ENCODE data around the gene ZC3H11A. TPM values are rescaled to one million over a fixed set of nuclear protein-coding genes. Genes with fewer than 3 reads are reported as not detected.
A peak's percentile ranks its signal among the peaks of the same experiment; 100 is the strongest.
"Not testable (repeated sequence)": the region's sequence is repeated elsewhere in the genome, so short reads cannot be mapped to it uniquely, and the experiment has no call there.

Gene ZC3H11A
- total RNA-seq, 1 experiment from 2014 or later: 108 TPM

- DNase-seq (ENCODE audit: low read depth): no peak
These were observed 13.5 kb upstream of the ZC3H11A start for GRCh38 chr1:203781962-203782361.

DNA sequence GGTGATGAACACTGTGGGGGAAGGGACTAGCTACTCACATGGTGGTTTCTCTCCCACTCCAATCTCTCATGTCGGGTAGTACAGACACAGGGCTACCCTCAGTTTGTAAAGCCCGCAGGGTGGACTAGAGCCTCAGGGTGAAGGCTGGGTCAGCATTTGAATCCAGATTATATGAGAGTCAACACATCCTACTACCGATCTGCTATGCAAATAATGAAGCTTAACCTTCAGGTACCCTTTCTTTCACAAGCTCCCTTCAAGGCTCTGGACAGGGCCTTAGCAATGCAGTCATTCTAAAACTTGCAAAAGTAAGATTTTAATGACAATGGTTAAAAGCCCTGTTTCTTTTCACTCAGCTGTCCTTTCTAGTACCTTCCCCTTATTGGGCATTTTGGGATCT lies 5.5 kb upstream of the ZC3H11A start:
- DNase-seq (ENCODE audit: low read depth): no peak

DNA sequence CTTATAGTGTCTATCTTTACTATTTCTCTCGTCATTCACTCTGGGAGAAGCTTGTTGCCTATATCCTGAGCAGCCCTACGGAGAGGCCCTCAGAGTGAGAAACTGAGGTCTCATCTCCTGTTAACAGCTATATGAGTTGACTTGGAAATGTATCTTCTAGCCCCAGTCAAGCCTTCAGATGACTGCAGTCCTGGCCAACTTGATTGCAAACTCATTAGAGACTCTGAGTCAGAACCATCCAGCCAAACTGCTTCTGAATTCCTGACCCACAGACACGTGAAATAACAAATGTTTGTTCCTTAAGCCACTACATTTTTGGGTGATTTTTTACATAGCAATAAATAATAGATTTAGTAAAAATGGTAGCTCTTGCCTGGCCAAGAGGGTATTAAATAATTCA lies 3.9 kb upstream of the ZC3H11A start:
- no peak for DNase-seq (ENCODE audit: low read depth)

- no peak for DNase-seq (ENCODE audit: low read depth)
These were observed 2.9 kb upstream of the ZC3H11A start for GRCh38 chr1:203792486-203792885.

GRCh38 chr1:203793561-203793960 lies 1.9 kb upstream of the ZC3H11A start:
- DNase-seq (ENCODE audit: low read depth): not testable (repeated sequence)

DNA sequence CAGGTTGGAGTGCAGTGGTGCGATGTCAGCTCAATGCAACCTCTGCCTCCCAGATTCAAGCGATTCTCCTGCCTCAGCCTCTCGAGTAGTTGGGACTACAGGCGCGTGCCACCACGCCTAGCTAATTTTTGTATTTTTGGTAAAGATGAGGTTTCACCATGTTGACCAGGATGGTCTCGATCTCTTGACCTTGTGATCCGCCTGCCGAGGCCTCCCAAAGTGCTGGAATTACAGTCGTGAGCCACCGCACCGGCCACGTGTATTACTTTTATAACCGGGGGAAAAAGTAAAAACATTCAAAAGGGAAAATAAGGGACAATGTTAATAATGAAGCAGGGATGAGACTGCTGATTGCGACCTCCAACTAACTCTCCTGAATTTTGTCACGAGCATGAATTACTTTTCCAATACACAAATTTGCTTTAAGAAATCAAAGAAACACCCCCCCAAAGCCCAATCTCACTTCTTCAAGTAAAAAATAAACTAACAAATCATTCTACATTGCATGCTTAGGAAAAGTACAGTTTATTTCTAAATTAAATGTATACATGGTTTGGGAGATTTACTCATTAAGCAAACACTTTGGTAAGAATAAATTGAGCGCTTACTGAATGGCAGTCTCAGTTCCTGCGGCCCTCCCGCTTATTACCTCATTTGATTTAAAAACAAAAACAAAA lies 521 bp upstream of the ZC3H11A start:
- DNase-seq (ENCODE audit: low read depth): no peak

DNA sequence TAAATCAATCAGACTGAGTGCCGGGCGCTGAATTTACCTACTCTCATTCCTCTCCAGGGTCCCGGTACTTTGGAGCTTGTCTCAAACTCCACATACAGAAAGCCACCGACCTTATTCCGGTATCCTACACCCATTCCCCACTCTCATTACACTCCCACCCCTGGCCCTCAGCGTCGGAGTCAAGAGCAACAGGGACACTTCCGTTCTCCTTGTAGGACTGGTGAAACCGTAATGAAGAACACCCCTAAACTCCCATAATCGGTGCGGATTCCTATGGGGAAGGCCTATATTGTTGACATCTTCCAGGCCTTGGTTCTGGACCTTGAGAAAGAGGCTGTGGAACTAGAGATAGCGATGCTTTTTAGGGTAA lies 798 bp downstream of the ZC3H11A start:
- DNase-seq (ENCODE audit: low read depth): peak; percentile 56

- DNase-seq (ENCODE audit: low read depth): no peak
These were observed 1.8 kb downstream of the ZC3H11A start for GRCh38 chr1:203797216-203797615.

- DNase-seq (ENCODE audit: low read depth): peak; percentile 58
These were observed 2.7 kb downstream of the ZC3H11A start for GRCh38 chr1:203797948-203798655.

GRCh38 chr1:203799157-203799556 lies 3.7 kb downstream of the ZC3H11A start:
- no peak for DNase-seq (ENCODE audit: low read depth)

DNA sequence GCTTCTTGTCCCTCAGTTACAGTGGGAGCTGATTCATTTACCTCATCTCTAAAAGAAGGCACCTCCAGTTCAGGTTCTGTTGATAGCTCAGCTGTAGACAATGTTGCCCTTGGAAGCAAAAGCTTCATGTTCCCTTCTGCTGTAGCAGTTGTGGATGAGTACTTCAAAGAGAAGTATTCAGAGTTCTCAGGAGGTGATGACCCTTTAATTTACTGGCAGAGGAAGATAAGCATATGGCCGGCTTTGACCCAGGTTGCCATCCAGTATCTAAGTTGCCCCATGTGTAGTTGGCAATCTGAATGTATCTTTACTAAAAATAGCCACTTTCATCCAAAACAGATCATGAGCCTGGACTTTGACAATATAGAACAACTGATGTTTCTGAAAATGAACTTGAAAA lies 4.5 kb downstream of the ZC3H11A start:
- no peak for DNase-seq (ENCODE audit: low read depth)

DNA sequence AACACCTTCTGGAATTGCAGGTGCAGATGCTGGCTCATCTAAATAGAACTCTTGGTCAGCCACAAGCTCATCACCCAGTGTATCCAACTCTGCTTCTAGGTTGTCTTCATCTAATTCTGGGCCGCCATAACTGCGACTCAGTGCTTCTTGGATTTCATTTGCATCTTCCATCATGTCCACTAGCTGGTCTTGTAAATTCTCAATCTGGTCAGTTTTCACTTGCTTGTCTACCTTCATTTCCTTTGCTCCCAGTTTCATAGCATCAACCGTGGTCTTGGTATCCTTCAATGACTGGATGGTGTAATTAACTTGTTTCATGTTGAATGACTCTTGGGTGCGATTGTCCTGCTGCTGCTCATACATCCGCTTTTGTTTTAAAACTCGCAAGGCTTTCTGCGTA lies 10.3 kb downstream of the ZC3H11A start:
- no peak for DNase-seq (ENCODE audit: low read depth)

- DNase-seq (ENCODE audit: low read depth): peak; percentile 78
These were observed 11.8 kb downstream of the ZC3H11A start for GRCh38 chr1:203807196-203807595.

DNA sequence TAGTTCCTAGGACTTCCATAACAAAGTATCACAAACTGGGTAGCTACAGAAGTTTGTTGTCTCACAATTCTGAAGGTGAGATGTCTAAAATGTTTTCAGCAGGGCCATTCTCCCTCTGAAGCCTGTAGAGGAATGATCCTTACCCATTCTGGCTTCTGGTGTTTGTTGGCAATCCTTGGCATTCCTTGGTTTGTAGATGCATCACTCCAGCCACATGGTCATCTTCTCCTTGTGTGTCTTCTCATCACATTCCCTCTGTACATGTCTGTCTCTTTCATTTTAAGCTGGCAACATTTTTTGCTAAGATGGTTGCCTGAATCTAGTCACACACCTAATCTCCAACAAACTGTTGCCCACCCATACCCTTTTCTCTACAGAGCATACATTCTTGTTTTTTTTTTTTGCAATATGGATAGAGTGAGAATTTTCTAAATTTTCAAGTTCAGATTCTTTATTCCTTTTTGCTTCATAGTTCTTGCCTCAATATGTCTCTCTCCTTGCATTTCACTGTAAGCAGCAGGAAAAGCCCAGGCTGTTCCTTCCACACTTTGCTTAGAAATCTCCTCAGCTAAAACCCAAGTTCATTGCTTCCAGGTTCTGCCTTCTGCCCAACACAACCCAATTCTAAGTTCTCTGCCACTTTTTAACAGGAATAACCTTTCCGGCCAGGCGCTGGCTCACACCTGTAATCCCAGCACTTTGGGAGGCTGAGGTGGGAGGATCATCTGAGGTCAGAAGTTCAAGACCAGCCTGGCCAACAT lies 18.3 kb downstream of the ZC3H11A start:
- no peak for DNase-seq (ENCODE audit: low read depth)

GRCh38 chr1:203818399-203818798 lies 23.0 kb downstream of the ZC3H11A start:
- DNase-seq (ENCODE audit: low read depth): no peak

DNA sequence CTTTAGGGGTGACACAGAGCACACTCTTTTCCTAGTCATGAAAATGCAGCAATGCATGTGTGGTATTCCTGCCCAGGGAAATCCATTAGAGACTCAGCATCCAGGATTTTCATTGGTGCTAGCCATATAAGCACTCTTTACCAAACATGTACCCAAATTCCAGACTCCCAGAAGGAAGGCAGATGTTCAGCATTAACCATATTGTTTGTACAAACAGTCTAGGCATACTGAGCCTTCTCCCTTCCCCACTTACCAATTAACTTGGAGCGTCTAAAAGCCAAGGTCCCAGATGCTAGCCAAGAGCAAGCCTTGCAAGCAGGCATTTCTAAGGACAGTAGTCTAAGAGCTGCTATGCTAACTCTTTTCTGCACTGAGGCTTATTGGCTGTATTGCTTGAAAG lies 27.9 kb downstream of the ZC3H11A start:
- DNase-seq (ENCODE audit: low read depth): no peak

DNA sequence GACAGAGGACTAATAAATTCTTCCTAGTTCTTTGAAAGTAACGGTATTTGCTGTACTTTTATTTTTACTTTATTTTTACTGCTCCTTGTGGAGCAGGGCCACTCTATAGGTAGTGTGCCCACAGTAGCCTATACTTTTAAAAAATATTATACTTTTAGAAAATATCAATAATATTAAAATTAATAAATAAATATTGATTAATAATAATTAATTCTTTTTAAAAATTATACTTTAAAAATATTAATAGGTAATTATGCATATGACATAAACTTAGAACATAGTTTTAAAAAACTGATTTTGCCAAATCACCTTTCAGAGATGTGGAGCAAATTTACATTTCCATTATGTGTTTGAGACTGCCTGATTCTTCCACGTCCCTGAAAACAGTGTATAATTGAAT lies 30.8 kb downstream of the ZC3H11A start:
- DNase-seq (ENCODE audit: low read depth): no peak

GRCh38 chr1:203828002-203828401 lies 32.6 kb downstream of the ZC3H11A start:
- DNase-seq (ENCODE audit: low read depth): no peak

GRCh38 chr1:203828503-203828902 lies 33.1 kb downstream of the ZC3H11A start:
- no peak for DNase-seq (ENCODE audit: low read depth)

- DNase-seq (ENCODE audit: low read depth): not testable (repeated sequence)
These were observed 33.8 kb downstream of the ZC3H11A start for GRCh38 chr1:203829247-203829646.

DNA sequence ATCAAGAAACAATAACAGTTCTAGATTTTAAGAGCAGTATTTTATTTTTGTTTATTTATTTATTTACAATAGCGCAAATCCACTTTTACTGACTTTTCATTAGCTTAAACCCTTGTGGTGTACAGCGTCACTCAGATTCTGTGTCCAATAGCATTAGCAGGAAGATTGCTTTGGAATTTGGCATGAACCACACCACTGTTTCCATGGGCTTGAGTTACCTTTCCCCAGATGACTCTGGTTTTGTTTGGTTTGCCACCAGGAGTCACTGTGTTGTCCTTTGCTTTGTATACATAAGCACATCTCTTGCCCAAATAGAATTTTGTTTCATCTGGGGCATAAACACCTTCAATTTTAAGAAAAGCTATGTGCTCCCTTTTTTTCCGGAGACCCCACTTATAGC lies 40.1 kb downstream of the ZC3H11A start:
- DNase-seq (ENCODE audit: low read depth): no peak

GRCh38 chr1:203839081-203839480 lies 43.7 kb downstream of the ZC3H11A start:
- peak; percentile 59 for DNase-seq (ENCODE audit: low read depth)
